GM19351 (cell line): Measurements from ENCODE around the gene IRX5.

Experiments used
- ATAC-seq: cut with Tn5 transposase; IDR thresholded peaks from one replicate; pipeline ENCODE4 v1.9.1; 2021; ENCODE audit warnings: mild to moderate bottlenecking, moderate library complexity; ENCODE audit not compliant: unreplicated experiment

Gene IRX5

GRCh38 chr16:54929090-54930004 is 1.3 kb upstream of the IRX5 start:
- peak; percentile 94 for ATAC-seq

GRCh38 chr16:54930869-54931119 is 129 bp downstream of the IRX5 start:
- ATAC-seq, result no peak

- ATAC-seq, result no peak
These were observed 702 bp downstream of the IRX5 start for GRCh38 chr16:54931120-54932014.

- ATAC-seq, result no peak
These were observed 1.5 kb downstream of the IRX5 start for GRCh38 chr16:54932021-54932660.

GRCh38 chr16:54932737-54933254 is 2.1 kb downstream of the IRX5 start:
- no peak for ATAC-seq

GRCh38 chr16:54933281-54934011 is 2.8 kb downstream of the IRX5 start:
- ATAC-seq, result no peak

GRCh38 chr16:54934481-54935265 is 4.0 kb downstream of the IRX5 start:
- no peak for ATAC-seq

- ATAC-seq, result no peak
These were observed 4.8 kb downstream of the IRX5 start for GRCh38 chr16:54935266-54935968.

- ATAC-seq, result no peak
These were observed 5.7 kb downstream of the IRX5 start for GRCh38 chr16:54936201-54936978.

- no peak for ATAC-seq
These were observed 6.5 kb downstream of the IRX5 start for GRCh38 chr16:54936979-54937670.

- no peak for ATAC-seq
These were observed 7.1 kb downstream of the IRX5 start for GRCh38 chr16:54937671-54938211.

- no peak for ATAC-seq
These were observed 7.8 kb downstream of the IRX5 start for GRCh38 chr16:54938212-54939028.

- ATAC-seq, result no peak
These were observed 8.3 kb downstream of the IRX5 start for GRCh38 chr16:54939029-54939346.

- no peak for ATAC-seq
These were observed 9.0 kb downstream of the IRX5 start for GRCh38 chr16:54939510-54940278.

- no peak for ATAC-seq
These were observed 9.6 kb downstream of the IRX5 start for GRCh38 chr16:54940279-54940604.

GRCh38 chr16:54942353-54942943 is 11.8 kb downstream of the IRX5 start:
- ATAC-seq, result no peak
